ENCODE measurements around the gene FGD3.

DNA sequence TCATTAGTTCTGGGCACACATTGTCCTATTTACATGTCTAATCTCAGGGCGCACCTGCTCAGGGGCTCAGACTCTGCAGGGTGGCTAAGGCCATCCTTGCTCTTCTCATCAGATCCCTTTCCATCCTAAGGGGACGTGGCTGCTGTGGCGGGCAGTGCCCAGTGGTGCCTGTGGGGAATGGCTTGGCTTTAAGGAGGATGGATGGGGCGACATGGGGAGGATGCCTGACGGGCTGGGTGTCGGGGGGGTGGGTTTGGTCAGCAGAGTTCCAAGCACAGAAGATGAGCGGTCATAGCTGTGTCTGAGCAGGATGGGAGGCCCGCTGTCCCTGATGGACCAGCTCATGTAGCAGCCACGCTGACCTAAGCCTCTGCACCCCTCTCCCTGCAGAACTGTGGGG lies 70.3 kb downstream of the FGD3 start:
- TF ChIP-seq, protein P1, sequence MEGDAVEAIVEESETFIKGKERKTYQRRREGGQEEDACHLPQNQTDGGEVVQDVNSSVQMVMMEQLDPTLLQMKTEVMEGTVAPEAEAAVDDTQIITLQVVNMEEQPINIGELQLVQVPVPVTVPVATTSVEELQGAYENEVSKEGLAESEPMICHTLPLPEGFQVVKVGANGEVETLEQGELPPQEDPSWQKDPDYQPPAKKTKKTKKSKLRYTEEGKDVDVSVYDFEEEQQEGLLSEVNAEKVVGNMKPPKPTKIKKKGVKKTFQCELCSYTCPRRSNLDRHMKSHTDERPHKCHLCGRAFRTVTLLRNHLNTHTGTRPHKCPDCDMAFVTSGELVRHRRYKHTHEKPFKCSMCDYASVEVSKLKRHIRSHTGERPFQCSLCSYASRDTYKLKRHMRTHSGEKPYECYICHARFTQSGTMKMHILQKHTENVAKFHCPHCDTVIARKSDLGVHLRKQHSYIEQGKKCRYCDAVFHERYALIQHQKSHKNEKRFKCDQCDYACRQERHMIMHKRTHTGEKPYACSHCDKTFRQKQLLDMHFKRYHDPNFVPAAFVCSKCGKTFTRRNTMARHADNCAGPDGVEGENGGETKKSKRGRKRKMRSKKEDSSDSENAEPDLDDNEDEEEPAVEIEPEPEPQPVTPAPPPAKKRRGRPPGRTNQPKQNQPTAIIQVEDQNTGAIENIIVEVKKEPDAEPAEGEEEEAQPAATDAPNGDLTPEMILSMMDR (IDR thresholded peaks at IDR 0.05; ENCODE audit: low read length): no peak
- no peak for TF ChIP-seq EZH2phosphoT487 (IDR thresholded peaks at IDR 0.05; ENCODE audit: low read length)
- no peak for TF ChIP-seq EZH2 (optimal IDR thresholded peaks at IDR 0.05; ENCODE audit: low read depth, low read length)
